Renal cortical epithelial cell (primary cell): ENCODE data around the gene DNAJC11. TPM values are rescaled to one million over a fixed set of nuclear protein-coding genes. Genes with fewer than 3 reads are reported as not detected.
"Not testable (repeated sequence)": the region's sequence is repeated elsewhere in the genome, so short reads cannot be mapped to it uniquely, and the experiment has no call there.

Source experiments
- DNase-seq: peaks from one replicate; pipeline ENCODE4 v3.0.0-alpha.2; 2011; ENCODE audit warnings: low read depth
- total RNA-seq: library from RNA; depleted of rRNA; stranded (reverse); fragments of >200 nt; gene quantifications from 2 replicates; pipeline ENCODE4 v1.2.3, GENCODE V29; 2014

The DNAJC11 gene
- total RNA-seq, 1 donor from 2014 or later = 99.0 TPM

DNA sequence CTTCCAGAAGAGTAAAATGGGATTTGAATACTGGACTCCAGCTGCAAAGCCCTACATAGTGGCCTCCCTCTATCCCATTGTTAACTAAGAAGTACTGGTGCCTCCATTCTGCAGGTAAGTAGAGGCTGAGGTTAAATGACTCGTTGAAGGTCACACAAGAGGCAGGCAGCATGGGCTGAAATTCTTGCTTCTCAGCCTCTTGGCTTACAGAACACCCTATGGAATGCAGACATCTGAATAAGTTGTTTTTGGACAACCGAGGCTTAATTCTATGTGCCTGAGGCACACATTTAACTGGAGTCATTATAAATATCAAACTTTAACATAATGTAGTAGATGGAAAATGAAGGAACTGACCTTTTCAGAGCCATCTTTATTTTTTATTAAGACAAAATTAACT lies 5.7 kb downstream of the DNAJC11 start:
- DNase-seq = no peak

DNA sequence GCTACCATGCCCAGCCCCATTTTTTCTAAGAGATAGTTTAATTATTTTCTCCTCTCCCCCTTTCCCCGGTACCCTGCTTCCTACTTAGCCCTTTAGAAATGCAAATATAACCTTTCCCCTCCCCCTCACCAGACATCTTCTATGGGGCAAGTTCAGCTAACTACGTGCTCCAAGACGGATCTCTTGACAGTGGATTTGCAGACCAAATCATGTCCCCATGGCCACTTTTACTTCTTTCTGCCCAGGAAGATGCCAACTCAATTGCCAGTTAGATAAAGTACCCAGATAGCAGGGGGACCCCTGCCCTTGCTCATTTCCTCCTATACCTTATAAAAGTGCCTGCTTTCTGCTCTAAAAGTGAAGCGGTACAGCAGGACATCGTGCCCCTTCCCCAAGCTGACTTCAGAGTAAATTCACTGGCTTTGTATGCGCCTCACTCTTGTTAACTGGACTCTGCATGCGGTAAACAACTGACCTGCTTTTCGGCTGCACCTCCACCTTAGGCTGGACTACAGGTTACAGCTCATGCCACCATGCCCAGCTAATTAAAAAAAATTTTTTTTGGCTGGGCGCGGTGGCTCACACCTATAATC lies 7.4 kb downstream of the DNAJC11 start:
- no peak for DNase-seq

DNA sequence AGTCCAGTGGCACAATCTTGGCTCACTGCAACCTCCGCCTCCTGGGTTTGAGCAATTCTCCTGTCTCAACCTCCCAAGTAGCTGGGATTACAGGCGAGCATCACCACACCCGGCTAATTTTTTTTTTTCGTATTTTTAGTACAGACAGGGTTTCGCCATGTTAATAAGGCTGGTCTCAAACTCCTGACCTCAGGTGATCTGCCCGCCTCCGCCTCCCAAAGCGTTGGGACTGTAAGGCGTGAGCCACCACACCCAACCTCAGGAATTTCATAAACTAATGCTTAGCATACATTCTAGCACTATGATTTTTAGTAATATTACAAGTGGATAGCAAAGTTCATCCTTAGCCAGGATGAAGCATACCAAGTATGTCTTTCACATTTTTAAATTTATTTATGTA lies 8.7 kb downstream of the DNAJC11 start:
- DNase-seq = no peak

DNA sequence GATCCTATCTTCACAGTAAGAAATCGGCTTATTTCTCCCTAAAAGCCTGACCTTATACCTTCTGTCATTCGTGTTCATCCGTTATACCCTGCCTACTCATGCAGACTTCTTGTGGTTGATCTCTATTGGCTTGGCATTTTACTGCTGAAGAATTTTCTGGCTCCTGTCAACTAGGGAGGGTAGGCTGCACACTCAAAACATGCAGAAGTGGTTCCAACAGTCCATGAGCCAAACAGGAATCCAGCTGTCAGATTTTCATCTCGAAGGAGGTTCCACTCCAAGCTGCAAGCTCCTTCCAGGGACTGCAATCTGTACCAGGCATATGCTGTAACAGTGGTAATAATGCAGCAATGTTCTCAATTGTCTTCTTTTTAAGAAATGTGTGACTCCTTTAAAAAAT lies 10.1 kb downstream of the DNAJC11 start:
- DNase-seq = peak; percentile 32

DNA sequence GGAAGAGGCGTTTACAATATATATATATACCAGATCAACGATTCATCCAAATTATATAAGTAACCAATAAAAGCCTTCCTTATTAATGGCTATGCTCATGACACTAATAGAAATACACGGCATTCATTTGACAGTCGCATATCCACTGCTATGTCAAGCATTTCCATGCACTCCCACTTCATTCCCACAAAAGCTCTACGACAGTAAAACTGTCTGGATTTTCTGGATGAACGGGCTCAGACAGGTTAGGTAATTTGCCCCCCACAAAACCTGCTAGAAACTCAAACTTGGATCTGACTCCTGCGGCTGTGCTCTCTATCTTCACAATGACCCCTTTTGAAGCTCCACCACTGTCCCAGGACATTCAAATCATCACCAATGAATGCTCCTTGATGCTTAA lies 11.4 kb downstream of the DNAJC11 start:
- peak; percentile 82 for DNase-seq

DNA sequence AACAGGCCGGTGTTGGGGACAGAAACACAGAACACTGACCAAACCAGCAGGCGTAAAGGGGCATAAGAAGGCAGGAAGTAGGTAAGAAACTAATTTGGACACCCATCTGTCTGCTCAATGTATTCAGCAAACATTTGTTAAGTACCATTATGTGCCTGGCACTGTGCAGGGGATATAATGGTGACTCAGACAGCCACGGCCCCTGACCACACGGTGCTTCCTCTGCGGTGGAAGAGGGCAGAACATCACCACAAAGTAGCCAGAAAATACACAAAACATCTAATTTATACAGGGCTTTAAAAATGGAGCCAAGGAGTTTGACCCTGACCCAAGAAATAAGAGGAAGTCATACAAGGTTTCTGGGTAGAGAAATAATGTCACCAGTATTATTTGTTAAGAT lies 12.9 kb downstream of the DNAJC11 start:
- DNase-seq = peak; percentile 14

DNA sequence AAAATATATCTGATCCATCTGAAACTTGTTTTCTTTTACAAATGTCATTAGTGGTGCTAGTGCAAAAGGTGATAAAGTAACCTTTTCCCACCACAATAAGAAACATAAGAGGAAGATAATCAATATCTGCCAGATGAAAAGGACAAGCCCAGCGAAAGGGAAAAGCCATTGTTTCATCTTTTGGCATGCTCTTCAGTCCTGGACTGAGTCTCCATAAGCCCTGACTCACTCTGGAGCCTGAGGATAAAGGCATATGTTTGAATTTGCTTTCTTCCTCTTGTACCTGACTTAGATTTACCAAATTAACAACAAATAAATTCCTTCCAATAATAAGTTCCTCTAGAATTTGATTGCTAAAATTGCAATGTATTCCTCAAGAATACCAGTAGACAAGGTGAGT lies 13.6 kb downstream of the DNAJC11 start:
- peak; percentile 19 for DNase-seq

DNA sequence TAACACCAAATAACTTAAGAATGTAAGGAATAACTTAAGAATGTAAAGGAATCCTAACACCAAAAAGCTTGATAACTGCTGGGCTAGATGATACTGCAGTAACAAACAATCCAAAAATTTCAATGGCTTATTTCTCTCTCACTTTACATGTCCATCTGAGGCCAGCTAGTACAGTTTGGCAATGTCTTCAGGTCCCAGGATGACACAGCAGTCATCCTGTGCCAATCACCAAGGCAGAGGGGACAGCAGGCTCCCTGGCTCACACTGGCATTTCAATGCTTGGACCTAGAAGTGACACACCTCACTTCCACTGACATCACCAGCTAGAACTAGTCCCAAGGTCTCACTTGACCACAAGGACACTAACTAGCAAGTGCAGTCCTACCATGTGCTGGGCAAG lies 15.3 kb downstream of the DNAJC11 start:
- no peak for DNase-seq

DNA sequence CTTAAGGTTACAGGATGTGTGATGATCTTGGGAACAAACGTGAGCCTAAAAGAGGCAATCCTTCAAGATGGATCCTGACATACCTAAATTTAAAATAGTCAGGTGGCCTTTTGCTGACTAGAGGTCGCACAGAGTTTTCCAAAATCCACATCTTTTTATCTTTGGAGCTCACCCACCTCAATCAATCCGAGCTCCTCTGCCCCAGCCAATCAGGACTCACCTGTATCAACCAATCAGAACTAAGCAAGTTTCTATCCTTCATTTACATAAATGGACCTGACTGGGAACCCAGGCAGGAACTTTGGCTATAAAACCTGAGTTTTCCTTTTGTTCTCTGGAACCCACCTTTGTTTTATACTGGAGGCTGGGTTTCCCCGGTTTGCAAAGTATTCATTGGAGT lies 16.2 kb downstream of the DNAJC11 start:
- no peak for DNase-seq

DNA sequence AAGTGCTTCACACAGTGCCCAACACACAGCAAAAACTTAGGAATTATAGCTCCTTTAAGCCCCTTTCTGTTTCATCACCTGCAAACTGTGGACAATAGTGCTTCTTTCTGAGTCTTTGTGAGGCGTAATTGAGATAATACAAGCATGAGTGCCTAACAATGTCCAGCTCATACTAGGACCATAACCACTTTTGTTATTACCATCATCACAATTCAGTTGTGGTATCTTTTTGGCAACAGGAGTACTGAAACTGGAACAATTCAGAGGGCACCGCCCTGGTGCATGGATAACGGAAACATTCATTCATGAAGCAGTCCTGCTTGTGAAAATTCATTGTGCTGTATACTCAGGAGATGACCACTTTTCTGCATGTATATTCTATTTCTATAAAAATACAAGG lies 18.2 kb downstream of the DNAJC11 start:
- no peak for DNase-seq

DNA sequence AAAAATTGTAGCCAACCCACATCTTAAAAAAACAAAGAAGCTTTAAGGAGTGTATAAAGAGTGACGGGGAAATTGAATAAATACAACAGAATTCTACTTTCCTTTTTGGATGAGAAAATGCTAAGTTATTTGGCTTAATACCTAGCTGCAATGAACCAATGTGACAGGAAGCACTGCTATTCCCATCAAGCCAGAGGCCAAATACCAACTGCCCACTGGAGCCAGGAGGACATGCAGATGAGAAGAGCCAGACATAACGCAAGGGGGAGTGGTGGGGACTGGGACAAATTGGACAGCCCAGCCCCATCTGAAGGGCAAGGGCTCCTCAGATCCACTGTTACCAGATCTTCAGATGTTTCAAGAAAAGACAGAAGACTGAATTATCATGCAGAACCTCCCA lies 25.7 kb downstream of the DNAJC11 start:
- peak; percentile 75 for DNase-seq

DNA sequence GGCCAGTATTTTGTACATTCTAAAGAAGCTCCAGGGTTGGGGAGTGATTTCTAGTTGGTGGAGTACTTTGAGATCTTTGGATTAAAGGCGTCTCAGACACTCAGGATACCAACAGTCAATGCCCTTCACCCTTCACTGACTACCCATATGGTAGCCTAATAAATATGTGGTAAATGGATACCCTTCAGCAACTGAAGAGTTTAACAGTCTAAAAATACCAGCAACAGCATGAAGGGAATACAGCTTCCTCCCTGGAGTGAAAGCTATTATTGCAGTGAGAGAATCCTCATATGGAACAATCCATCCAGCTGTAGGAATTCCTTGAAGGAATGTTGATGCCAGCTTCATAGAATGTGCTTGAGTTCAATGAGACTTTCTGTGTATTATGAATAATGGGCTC lies 26.8 kb downstream of the DNAJC11 start:
- DNase-seq = no peak

DNA sequence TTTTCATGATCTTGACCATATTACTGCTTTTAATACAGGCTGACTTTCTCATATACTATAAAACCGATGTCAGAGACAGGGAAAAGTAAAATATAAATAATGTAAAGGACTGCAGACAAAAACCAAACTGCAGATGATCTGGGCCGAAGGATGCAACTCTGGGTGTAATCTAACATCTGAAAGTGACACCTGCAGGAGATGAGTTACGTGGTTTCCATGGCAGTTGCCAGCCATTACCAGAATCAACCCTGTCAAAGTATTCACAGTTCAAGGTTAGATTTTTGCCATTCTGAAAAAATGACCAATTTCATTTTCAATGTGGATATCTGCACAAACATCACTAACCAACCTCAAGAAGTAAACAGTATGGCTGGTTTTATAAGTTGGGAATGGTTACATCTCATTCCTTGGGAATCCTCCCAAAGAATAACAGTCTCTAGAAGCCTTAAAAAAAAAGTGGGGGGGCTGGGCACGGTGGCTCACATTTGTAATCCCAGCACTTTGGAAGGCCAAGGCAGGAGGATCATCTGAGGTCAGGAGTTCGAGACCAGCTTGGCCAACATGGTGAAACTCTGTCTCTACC lies 27.7 kb downstream of the DNAJC11 start:
- no peak for DNase-seq

DNA sequence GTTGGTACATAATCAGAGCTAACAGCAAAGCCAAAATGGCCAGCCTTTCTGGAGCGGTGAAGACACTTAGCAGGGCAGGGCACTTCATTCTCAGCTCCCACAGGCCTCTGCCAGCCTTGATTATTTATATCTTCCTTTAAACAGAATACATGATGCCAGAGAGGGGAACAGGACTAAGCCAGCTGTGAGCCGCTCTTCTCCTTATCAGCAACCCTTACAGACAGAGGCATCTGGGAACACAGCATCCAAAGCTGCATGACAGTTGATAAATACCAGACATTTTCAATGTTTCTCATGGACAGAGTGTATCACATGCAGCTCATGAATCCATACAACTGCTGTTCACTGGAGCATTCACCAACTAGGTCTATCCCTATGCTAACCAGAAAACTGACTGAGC lies 29.1 kb downstream of the DNAJC11 start:
- DNase-seq = no peak

DNA sequence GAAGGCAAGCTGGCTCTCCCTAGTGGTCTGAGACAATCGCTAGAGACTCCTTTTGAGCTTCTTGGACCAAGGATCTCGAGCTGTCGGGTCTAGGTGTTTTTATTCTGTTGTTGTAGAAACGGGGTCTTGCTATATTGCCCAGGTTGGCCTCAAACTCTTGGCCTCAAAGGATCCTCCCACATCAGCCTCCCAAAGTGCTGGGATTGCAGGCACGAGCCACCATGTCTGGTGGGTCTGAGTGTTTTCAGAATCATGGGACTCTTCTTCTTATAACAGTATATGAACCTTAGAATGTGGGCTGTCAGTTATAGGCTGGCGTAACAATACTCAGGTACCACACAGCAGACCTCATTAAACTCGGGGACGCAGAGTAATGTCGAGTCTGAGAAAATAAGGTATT lies 33.1 kb downstream of the DNAJC11 start:
- DNase-seq = no peak

DNA sequence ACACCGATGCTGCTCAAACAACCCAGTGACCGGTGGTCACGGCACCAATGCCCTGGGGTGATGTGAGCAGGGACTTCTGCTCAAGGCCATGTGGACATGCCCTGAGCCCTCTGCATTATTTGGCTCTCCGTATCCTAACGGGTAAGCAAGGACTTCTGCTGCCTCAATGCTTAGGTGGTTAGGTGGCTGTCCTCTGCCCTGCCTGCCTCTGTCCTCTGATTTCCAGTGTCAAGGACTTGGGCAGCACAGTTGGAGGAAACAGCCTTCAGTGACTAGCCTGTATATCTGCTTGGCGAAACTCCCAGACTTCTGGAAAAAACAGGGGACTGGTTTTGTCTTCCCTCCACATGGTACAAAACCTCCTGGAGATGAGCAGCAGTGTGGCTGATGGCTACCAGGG lies 34.5 kb downstream of the DNAJC11 start:
- no peak for DNase-seq

DNA sequence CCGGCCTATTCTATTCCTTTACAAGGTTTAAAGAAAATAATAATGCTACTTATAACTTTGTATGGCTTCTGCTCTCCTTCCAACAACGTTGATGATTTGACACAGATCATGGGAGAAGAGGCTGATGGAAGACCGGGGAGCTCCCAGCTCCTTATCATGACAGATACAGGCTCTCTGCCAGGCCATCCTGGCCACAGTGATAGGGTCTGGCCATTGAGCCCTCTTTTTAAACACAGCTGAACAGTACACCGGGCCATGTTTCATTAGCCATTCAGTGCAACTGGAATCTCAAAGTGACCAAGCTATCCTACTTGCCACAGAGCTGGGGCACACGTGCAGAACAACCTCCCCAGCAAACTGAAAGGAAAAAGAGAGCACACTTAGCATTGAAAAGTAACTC lies 34.9 kb downstream of the DNAJC11 start:
- no peak for DNase-seq

DNA sequence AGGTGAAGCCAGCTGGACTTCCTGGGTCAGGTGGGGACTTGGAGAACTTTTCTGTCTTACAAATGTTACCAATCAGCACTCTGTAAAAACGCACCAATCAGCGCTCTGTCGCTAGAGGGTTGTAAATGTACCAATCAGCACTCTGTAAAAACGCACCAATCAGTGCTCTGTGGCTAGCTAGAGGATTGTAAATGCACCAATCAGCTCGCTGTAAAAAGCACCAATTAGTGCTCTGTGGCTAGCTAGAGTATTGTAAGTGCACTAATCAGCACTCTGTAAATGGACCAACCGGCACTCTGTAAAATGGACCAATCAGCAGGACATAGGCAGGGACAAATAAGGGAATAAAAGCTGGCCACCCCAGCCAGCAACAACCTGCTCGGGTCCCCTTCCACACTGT lies 39.1 kb downstream of the DNAJC11 start:
- not testable (repeated sequence) for DNase-seq

DNA sequence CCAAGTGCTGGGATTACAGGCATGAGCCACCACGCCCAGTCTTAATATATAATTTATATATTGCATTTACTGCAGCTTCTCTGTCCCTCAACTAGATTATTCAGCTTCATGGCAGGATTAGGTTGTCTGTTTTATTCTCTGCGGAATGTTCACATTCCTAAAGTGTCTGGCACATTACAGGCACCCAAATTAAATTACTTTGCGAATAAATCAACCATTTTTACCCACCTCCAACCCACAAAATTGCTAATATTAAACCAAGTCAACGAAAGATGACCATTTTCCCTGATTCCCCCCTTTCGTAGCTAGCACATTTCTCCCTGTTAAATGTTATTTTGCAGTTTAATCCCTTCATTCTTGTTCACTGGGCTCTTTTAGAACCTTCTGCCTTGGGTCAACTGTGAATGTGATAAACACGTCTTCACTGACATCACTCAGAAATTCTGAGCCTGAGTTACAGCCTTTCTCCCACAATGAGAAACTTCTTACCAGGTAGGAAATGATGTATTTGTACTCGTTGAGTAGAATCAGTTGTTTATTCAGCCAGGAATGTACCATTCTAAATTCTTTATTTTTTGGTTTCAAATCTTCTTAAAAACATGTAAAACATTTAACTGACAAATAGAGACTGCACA lies 41.1 kb downstream of the DNAJC11 start:
- peak; percentile 62 for DNase-seq

DNA sequence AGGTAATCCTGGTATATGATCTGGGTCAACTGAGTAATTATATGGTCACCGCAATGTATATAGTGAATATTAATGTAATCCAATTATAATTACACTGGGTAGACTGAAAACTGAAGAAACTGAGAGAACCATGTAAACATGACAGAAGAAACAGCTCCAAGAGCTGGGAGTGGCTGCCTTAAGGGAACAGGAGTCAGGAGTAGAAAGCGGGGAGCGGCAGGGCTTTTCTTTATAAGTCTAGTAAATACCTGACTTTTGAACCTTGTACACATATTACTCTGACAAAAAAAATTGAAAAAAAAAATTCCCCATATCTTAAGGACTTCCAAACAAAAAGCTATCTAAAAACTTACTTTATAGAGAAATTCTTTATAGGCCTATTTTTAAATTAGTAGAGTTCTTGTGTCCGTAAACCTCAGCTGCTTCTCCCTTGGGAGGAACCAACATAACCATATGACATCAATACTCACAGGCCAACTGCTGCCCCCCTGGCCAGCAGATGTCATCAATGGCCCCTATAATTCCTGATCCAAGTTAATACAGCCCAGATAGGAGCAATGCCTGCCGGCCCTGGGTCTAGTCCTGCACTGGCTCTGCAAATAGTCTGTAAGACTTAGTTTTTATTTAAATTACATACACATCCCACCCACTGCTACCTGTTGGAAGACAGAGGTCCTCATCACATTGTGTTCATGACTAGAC lies 43.1 kb downstream of the DNAJC11 start:
- no peak for DNase-seq

DNA sequence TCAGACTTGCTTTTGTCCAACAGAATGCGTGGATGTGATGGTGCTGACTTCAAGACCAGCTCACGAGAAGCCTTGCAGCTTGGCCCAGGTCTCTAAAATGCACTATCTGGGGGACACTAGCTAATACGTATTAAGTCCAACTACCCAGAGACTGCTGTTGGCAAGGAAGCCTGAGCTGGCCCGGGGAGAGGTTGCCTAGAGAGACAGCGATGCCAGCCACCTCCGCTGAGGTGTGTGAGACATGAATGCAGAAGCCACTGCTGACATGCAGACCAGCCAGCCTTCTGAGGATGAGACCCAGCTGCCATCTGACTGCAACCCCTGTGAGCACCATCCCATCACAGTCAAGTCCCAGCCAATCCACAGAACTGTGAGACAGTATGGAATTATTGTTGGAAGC lies 44.5 kb downstream of the DNAJC11 start:
- no peak for DNase-seq

DNA sequence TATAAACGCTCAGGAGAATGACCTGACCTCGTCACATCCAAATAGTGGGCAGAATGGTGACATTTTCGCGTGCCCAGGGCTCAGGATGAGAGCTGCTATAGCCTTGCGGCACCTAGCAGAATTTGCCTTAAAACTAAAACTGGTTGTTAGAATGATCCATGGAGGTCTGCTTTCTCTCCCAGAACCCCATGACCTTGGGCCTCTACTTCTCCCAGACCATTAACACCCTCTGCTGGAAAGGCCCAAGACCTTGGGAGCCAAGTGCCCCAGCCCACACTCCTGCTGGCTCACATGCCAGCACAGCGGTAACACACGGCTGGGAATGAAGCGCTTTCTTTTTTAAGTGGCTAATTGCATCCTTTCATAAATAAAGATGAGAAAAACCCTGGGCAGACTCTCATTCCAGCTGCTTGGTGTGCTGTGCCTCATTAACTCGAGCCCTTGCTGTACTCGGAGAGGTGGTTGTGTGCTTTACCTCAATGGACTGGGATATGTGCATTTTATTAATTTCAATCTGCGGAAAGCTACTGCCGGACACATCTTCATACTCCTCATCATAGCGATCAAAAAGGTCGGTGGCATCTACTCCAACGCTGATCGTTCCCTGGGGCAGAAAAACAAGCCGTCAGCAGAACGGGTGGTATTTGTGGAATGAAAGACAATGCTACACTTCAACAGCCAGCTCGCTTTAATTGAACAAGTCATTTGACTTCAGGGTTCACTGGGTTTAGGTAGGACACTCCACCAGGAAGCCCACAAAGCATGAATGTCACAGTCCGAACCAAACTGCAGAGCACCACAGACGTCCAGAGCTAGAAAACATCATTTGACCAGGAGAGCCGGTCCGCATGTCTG lies 48.0 kb downstream of the DNAJC11 start:
- DNase-seq = peak; percentile 92
